HCT116 (cell line): ENCODE data around the gene RABEP1. TPM values are rescaled to one million over a fixed set of nuclear protein-coding genes. Genes with fewer than 3 reads are reported as not detected.
"Not testable (repeated sequence)": the region's sequence is repeated elsewhere in the genome, so short reads cannot be mapped to it uniquely, and the experiment has no call there.

Source experiments
- ATAC-seq: fragments of 200-7000 bp; cut with Tn5 transposase; 2 replicates; pipeline ENCODE4 v1.9.1; 2020; ENCODE audit warnings: mild to moderate bottlenecking, moderate library complexity
- BruUV-seq: library from RNA; stranded (reverse); fragments of 400-500 nt; replicated peaks from 2 replicates; lab custom pipeline; 2021; lab: Mats Ljungman, UMichigan
- CTCF ChIA-PET: fragments of 300-600 bp; sonication (Branson Sonifier 250); formaldehyde crosslinking; loops from one replicate; lab custom pipeline; 2021; ENCODE audit warnings: antibody characterized with exemption; lab: Charles Lee
- POLR2A ChIA-PET: fragments of 300-600, 350-600 bp; sonication (Branson Sonifier 250); formaldehyde crosslinking; loops from one replicate; lab custom pipeline; 2021; ENCODE audit warnings: antibody characterized with exemption; lab: Charles Lee
- RAD21 ChIA-PET, 2 experiments: fragments of 300-600 bp; sonication (Branson Sonifier 250); formaldehyde crosslinking; loops; one replicate each; lab custom pipeline; 2023; ENCODE audit warnings: low total read pairs in 2 of 2; ENCODE audit not compliant: uncharacterized antibody in 2 of 2, unreplicated experiment in 2 of 2, low non-redundant PET in 1 of 2; lab: Charles Lee
- DNase-seq: peaks from one replicate; pipeline ENCODE4 v3.0.0-alpha.2; 2010; ENCODE audit warnings: low read depth, low spot score
- H2AFZ ChIP-seq: fragments of 200-600 bp; shearing (Covaris generic), sonication (generic); 2 replicates; pipeline ENCODE4 v1.6.1; 2017; ENCODE audit warnings: low read depth, mixed run types, mixed read lengths, antibody characterized with exemption, low read length; ENCODE audit not compliant: poor library complexity, severe bottlenecking
- H3K27ac ChIP-seq: 2 replicates; pipeline ENCODE4 v1.5.1; 2012; ENCODE audit warnings: low read depth, low read length
- H3K27me3 ChIP-seq: fragments of 200-600 bp; sonication (generic); 2 replicates; pipeline ENCODE4 v1.6.1; 2016; ENCODE audit warnings: mixed run types, low read length, mixed read lengths; ENCODE audit not compliant: insufficient read depth
- H3K36me3 ChIP-seq, 2 experiments: fragments of 200-500 bp in 1 of 2; fragments of 200-600 bp in 1 of 2; sonication (Bioruptor generic) in 1 of 2; sonication (generic) in 1 of 2; 2 replicates each; pipeline versions ENCODE4 v1.5.1 to v1.6.1; 2014 to 2016; ENCODE audit warnings: low read length in 2 of 2, inconsistent platforms in 1 of 2, mixed read lengths in 1 of 2, mixed run types in 1 of 2; ENCODE audit not compliant: insufficient read depth in 2 of 2, control insufficient read depth in 1 of 2
- H3K4me1 ChIP-seq, 2 experiments: fragments of 200-600 bp in 1 of 2; sonication (generic) in 1 of 2; 2 replicates each; pipeline versions ENCODE4 v1.5.1 to v1.6.1; 2012 to 2017; ENCODE audit warnings: low read length in 2 of 2, inconsistent platforms in 1 of 2, mild to moderate bottlenecking in 1 of 2, mixed read lengths in 1 of 2, mixed run types in 1 of 2, moderate library complexity in 1 of 2; ENCODE audit not compliant: insufficient read depth in 2 of 2, control insufficient read depth in 1 of 2
- H3K4me2 ChIP-seq: fragments of 200-600 bp; sonication (generic); 2 replicates; pipeline ENCODE4 v1.6.1; 2017; ENCODE audit warnings: mixed run types, low read length, mixed read lengths
- H3K4me3 ChIP-seq, 2 experiments: fragments of 200-600 bp in 1 of 2; sonication (generic) in 1 of 2; replicated peaks in 1 of 2; 2 replicates each; pipeline ENCODE4 v1.5.1; 2011 to 2016; ENCODE audit warnings: low read length in 2 of 2, control low read depth in 1 of 2, low read depth in 1 of 2, mild to moderate bottlenecking in 1 of 2, mixed read lengths in 1 of 2, mixed run types in 1 of 2
- H3K79me2 ChIP-seq: fragments of 200-600 bp; sonication (generic); 2 replicates; pipeline ENCODE4 v1.6.1; 2017; ENCODE audit warnings: mild to moderate bottlenecking, mixed run types, low read length, moderate library complexity, mixed read lengths; ENCODE audit not compliant: insufficient read depth
- H3K9ac ChIP-seq: fragments of 200-600 bp; sonication (generic); 2 replicates; pipeline ENCODE4 v1.6.1; 2016; ENCODE audit warnings: low read length, mixed read lengths
- H3K9me2 ChIP-seq: fragments of 200-600 bp; sonication (generic), shearing (Covaris generic); 2 replicates; pipeline ENCODE4 v1.6.1; 2017; ENCODE audit warnings: mixed run types, mild to moderate bottlenecking, moderate library complexity; ENCODE audit not compliant: insufficient read depth
- H3K9me3 ChIP-seq, 2 experiments: fragments of 200-500 bp in 1 of 2; fragments of 200-600 bp in 1 of 2; sonication (Bioruptor generic) in 1 of 2; sonication (generic) in 1 of 2; 2 replicates each; pipeline ENCODE4 v1.6.1; 2014 to 2017; ENCODE audit warnings: low read length in 2 of 2, mixed read lengths in 2 of 2, inconsistent platforms in 1 of 2, low read depth in 1 of 2, mild to moderate bottlenecking in 1 of 2, mixed run types in 1 of 2, moderate library complexity in 1 of 2; ENCODE audit not compliant: control insufficient read depth in 1 of 2, insufficient read depth in 1 of 2
- H4K20me1 ChIP-seq: fragments of 200-600 bp; sonication (generic), shearing (Covaris generic); 2 replicates; pipeline ENCODE4 v1.6.1; 2017; ENCODE audit warnings: mixed run types, mild to moderate bottlenecking, moderate library complexity; ENCODE audit not compliant: insufficient read depth
- CTCF ChIP-seq, 3 experiments: fragments of 200-600 bp in 1 of 3; sonication (generic) in 1 of 3; IDR thresholded peaks in 2 of 3; conservative IDR thresholded peaks in 1 of 3; 2 replicates each; pipeline ENCODE4 v1.5.1; 2012 to 2017; ENCODE audit warnings: low read depth in 2 of 3, low read length in 2 of 3, antibody characterized with exemption in 1 of 3, borderline replicate concordance in 1 of 3, control low read depth in 1 of 3, mild to moderate bottlenecking in 1 of 3, mixed read lengths in 1 of 3, mixed run types in 1 of 3, moderate library complexity in 1 of 3; ENCODE audit not compliant: insufficient read depth in 1 of 3
- EGR1 ChIP-seq: IDR thresholded peaks from 2 replicates; pipeline ENCODE4 v1.6.1; 2012; ENCODE audit warnings: low read depth
- JUND ChIP-seq: IDR thresholded peaks from 2 replicates; pipeline ENCODE4 v1.6.1; 2012
- POLR2A ChIP-seq: IDR thresholded peaks from 2 replicates; pipeline ENCODE4 v1.7.0; 2011; ENCODE audit warnings: borderline replicate concordance; ENCODE audit not compliant: insufficient read depth, insufficient read length; ENCODE audit errors: extremely low read depth
- RAD21 ChIP-seq: IDR thresholded peaks from 2 replicates; pipeline ENCODE4 v1.6.1; 2012; ENCODE audit warnings: low read depth, mild to moderate bottlenecking
- REST ChIP-seq: IDR thresholded peaks from 2 replicates; pipeline ENCODE4 v1.6.1; 2012; ENCODE audit warnings: low read depth
- SIN3A ChIP-seq: IDR thresholded peaks from 2 replicates; pipeline ENCODE4 v1.6.1; 2012; ENCODE audit warnings: low read depth
- SP1 ChIP-seq: IDR thresholded peaks from 2 replicates; pipeline ENCODE4 v1.6.1; 2012; ENCODE audit warnings: low read depth
- YY1 ChIP-seq: IDR thresholded peaks from 2 replicates; pipeline ENCODE4 v1.6.1; 2011; ENCODE audit warnings: low read length, low read depth, moderate library complexity, mild to moderate bottlenecking; ENCODE audit not compliant: insufficient replicate concordance; ENCODE audit errors: extremely low read depth
- intact Hi-C: fragments of 100-400 bp; cut with micrococcal nuclease; formaldehyde crosslinking; loops from 2 replicates; pipeline ENCODE4 v1.10.0; 2022
- total RNA-seq: library from RNA; stranded (reverse); gene quantifications from one replicate; pipeline ENCODE4 v1.2.1, GENCODE V29; 2021; ENCODE audit not compliant: unreplicated experiment

Gene RABEP1
- total RNA-seq, 1 experiment from 2014 or later: 38.5 TPM

- POLR2A ChIA-PET: no interaction called here
- TF ChIP-seq RAD21: peak; percentile 73
- TF ChIP-seq JUND: no peak
- TF ChIP-seq CTCF (IDR thresholded peaks at IDR 0.05 in 2 of 3, conservative IDR thresholded peaks at IDR 0.05 in 1 of 3; ENCODE audit: borderline replicate concordance in 1 of 3, insufficient read depth in 1 of 3, low read depth in 2 of 3, low read length in 2 of 3): peak; percentile 82 to 90 (median 89); a peak in 5 of 6 replicates
- TF ChIP-seq, all 23 proteins: peak for 2
- CTCF ChIA-PET: interaction anchor here (0.6 to 0.7 kb wide), 4 partner anchors 9 to 32 kb away, joined by 3 to 5 read pairs (median 4); no protein-coding TSS in a partner anchor
Measured at GRCh38 chr17:5237541-5238016, 44.5 kb upstream of the RABEP1 start.

GRCh38 chr17:5238333-5238732 is 43.8 kb upstream of the RABEP1 start:
- Histone ChIP-seq H3K4me2 (no peak overlapping the region), H3K27me3 (no peaks in the 10 kb centered on the region), H3K9me2 (no peaks in the 10 kb centered on the region), H2AFZ (no peak overlapping the region), H3K36me3 (no peaks in the 10 kb centered on the region), H3K4me1 (no peaks in the 10 kb centered on the region), H3K79me2 (no peaks in the 10 kb centered on the region), H3K4me3 (no peak overlapping the region)
- RAD21 ChIA-PET: no interaction called here
- CTCF ChIA-PET: no interaction called here
- POLR2A ChIA-PET: no interaction called here
- no peak for ATAC-seq
- no peak for DNase-seq
- TF ChIP-seq REST: no peak
- no peak for TF ChIP-seq SP1
- TF ChIP-seq EGR1: no peak
- no peak for TF ChIP-seq YY1
- TF ChIP-seq POLR2A: no peak
- no peak for TF ChIP-seq SIN3A
- TF ChIP-seq, all 23 proteins: peak for 0
- H3K9me3 ChIP-seq: no peaks in the 10 kb centered on the region
- no peak overlapping the region for H3K27ac ChIP-seq
- no TSS peak for BruUV-seq
- intact Hi-C loops: no loop called here
- H3K9ac ChIP-seq: no peak overlapping the region
- no peaks in the 10 kb centered on the region for H4K20me1 ChIP-seq

More at GRCh38 chr17:5237541-5238016, 44.5 kb upstream of the RABEP1 start:
- H4K20me1 ChIP-seq: no peaks in the 10 kb centered on the region
- H3K4me1 ChIP-seq: no peaks in the 10 kb centered on the region
- no peak overlapping the region for H2AFZ ChIP-seq
- H3K79me2 ChIP-seq: no peaks in the 10 kb centered on the region
- H3K27ac ChIP-seq: no peak overlapping the region
- no TSS peak for BruUV-seq
- no peaks in the 10 kb centered on the region for H3K9me3 ChIP-seq
- RAD21 ChIA-PET: no interaction called here
- no peak overlapping the region for H3K4me2 ChIP-seq
- intact Hi-C loops: no loop called here
- no peak overlapping the region for H3K9ac ChIP-seq
- H3K27me3 ChIP-seq: no peaks in the 10 kb centered on the region
- DNase-seq (peak; percentile 65), ATAC-seq (peak; percentile 99)
- no peak overlapping the region for H3K4me3 ChIP-seq
- H3K9me2 ChIP-seq: no peaks in the 10 kb centered on the region
- H3K36me3 ChIP-seq: no peaks in the 10 kb centered on the region

DNA sequence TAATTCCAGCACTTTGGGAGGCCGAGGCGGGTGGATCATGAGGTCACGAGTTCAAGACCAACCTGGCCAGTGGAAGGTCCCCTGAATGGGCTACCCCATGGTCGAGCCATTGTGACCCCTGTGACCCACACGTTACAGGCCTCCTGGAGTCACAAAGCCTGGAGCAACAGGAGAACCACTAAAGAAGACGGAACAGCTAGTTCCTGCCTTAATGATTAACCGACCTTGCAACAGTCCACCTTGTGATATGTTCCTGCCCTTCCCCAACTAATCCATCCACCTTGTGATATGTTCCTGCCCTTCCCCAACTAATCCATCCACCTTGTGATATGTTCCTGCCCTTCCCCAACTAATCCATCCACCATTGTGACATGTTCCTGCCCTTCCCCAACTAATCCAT is 42.3 kb upstream of the RABEP1 start:
- POLR2A ChIA-PET, H3K27me3 ChIP-seq, DNase-seq, H3K4me1 ChIP-seq, H3K4me2 ChIP-seq, H2AFZ ChIP-seq, H3K79me2 ChIP-seq, H3K4me3 ChIP-seq, H3K9ac ChIP-seq, intact Hi-C loops, H3K27ac ChIP-seq, RAD21 ChIA-PET, ATAC-seq, BruUV-seq, CTCF ChIA-PET, H3K36me3 ChIP-seq, H3K9me2 ChIP-seq, H4K20me1 ChIP-seq, H3K9me3 ChIP-seq: not testable (repeated sequence)
